ENCODE results near the gene CSNK2B.
"Not testable (repeated sequence)": the region's sequence is repeated elsewhere in the genome, so short reads cannot be mapped to it uniquely, and the experiment has no call there.

Gene CSNK2B

GRCh38 chr6:31691078-31691463 is 25.2 kb downstream of the CSNK2B start:
- DNase-seq: no peak

DNA sequence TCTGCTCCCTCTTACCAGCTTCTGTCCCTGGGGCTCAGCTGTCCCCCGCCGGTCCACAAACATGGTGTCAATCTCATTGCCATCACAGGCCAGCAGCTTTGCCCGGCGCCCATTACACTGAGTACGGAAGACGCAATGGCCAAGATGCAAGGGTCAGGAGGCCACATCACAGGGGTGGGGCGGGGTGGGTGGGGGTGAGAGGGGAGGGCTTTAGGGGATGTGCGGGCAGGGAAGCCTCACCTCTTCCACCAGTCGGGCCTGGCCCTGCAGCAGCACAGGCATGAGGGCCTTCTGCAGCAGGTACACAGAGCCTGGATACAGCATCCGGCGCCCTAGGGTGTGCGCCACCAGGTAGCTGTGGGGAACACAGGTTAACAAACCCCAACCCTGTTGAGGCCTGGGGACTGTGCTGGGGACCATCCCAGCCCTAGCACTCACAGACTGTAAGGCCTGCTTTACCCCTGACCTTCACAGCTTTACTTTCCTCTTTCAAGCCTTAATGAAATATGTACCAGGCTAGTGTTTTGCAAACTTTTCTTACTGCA is 25.8 kb downstream of the CSNK2B start:
- no peak for DNase-seq

GRCh38 chr6:31692353-31692752 is 26.5 kb downstream of the CSNK2B start:
- no peak for DNase-seq

- no peak for DNase-seq
Measured at GRCh38 chr6:31692886-31693285, 27.0 kb downstream of the CSNK2B start.

- no peak for DNase-seq
Measured at GRCh38 chr6:31693535-31693934, 27.7 kb downstream of the CSNK2B start.

- DNase-seq: no peak
Measured at GRCh38 chr6:31697555-31697954, 31.7 kb downstream of the CSNK2B start.

DNA sequence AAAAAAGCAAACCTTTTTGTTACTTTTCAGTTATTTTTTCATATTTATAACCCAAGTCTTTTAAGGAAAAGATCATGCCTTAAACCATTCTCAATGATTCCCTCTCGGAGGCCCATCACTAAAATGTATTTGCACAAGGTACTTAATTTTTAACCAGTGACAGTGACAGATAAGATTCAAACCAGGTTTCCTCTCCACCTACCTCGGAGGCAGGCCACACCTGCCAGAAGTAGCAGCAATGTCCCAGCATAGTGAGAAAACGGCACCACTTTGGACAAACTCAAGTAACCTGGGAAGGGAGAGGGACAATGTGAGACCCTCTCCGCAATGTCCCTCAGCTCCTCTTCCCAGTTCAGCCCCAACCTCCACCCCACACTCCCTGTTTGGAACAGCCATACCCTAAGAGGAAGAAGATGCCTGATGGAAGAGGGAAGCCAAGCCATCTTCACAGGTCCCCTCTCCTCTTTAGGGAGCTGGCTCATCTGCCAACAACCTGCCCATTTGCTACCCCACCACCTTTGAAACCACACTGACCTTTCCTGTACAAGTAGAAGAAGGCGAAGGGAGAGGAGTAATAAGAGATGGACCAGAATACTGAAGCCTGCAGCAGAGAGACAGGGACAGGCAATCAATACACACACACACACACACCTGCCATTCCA is 35.0 kb downstream of the CSNK2B start:
- no peak for DNase-seq

DNA sequence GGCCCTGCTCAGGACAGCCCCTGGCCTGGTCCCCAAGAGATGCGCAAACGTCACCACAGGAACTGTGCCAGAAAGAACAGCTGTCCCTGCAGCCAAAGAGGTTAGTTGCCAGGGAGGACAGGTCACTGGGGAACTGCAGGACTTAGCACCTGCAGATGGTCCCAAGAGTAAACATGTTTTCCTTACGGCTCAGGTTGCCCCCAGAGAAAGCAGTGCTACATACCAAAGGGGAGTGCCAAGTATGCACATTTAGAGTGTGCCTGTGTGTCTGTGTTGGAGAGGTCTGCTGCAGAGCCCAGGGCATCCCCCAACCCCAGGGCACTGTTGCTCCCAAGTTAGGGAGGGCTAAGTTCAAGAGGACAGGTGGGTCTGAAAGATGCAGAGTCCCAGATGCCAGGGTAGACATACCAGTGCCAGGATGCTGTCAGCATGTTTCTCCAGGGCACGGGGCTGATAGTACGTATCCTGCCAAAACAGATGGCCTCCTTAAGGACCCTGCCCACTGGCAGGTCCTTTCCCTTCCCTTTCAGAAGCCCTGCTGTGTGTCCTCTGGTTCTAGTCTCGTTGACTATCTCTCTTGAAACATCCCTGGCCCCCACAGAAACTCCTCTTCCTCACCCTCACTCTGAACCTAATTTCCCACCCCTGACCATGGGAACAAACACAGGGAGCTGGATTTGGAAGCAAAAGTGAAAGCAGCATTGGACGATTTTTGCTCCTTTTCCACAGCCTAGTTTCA is 36.0 kb downstream of the CSNK2B start:
- DNase-seq: peak; percentile 14

- no peak for DNase-seq
Measured at GRCh38 chr6:31702405-31702818, 36.5 kb downstream of the CSNK2B start.

DNA sequence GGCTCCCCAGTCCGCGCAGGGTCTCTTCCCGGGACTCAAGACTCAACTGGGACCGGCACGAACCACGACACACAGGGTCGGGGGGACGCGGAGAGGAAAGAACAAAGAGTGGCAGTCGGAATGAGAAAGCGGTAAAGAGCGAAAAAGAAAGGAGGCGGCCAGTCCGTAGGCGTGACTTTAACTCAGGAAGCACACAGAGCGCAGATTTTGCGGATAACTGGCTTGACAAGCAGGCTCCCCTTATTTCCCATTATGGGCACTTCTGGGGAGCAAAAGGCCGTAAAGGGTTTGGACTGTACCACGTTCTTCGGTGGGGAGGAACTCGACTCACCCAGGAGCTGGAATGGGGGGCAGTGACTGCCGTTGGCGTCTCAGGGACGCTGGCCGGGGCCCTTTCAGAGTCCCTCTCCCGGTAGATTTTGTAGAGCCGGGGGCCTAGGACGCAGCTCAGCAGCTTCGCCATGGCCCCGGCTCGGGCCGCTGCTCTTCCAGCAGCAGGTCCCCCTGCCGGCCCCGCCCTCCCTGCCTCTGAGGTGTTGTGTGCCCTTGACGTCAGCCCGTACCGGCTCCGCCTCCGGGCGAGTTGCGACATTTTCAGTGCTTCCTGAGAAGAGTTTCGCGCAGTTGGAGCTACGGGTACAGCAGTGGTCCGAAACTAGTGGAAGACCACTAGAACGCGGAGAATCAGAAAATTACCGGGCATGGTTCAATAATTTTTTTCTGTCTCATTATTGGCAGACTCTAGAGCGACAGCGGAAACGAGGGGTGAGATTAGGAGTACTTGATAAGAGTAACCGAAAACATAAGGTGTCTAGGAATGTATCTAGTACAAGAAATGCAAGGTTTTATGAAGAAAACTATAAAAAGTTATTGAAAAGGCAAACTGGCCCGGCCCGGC is 37.2 kb downstream of the CSNK2B start, which contains the start of gene ABHD16A:
TSS of gene ABHD16A (minus strand) at position 506 of the 898 bp plus-strand sequence. CDS start at position 463, 43 bp downstream.
- DNase-seq: peak; percentile 68

DNA sequence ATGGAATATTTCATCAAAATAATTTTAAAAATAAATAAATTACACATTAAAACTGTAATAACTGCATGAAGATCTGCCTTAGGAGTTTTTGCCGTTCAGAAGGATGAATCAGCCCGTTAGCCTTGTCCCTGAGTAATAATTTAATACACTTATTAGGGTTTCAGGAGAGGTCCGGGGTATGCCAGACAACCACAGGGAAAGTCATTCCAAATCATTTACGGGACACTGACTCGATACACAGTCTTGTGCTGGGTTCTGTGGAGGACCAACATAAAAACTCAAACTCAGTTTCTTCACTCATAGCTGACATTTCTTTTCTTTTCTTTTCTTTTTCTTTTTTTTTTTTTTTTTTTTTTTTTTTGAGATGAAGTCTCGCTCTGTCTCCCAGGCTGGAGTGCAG is 40.1 kb downstream of the CSNK2B start:
- DNase-seq: no peak

DNA sequence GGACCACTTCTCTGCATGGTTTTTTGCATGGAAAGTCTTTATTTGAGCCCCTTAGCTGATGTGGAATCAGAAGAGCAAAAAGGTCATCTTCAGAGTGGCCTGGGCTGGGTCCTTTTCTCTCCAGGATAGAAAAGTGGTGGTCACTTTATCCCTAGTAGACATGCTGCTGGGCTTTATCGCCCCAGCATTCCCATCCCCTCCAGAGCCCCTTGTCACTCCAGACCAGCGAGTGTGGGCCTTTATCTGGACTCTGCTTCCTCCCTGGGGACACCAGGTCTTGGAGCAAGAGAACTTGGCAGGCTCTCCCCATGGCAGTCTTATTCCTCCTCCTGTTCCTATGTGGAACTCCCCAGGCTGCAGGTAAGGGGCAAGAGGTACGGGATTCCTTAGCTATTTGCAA is 40.7 kb downstream of the CSNK2B start, which contains the start of gene LY6G6F:
TSS of gene LY6G6F (plus strand) at position 268 of the 400 bp plus-strand sequence. CDS start at position 309, 41 bp downstream.
- DNase-seq: no peak

GRCh38 chr6:31707701-31708100 is 41.8 kb downstream of the CSNK2B start:
- DNase-seq: no peak

- DNase-seq: no peak
Measured at GRCh38 chr6:31708224-31708623, 42.3 kb downstream of the CSNK2B start.

- DNase-seq: not testable (repeated sequence)
Measured at GRCh38 chr6:31709157-31709556, 43.3 kb downstream of the CSNK2B start.

- no peak for DNase-seq
Measured at GRCh38 chr6:31710523-31711219, 44.8 kb downstream of the CSNK2B start.

- no peak for DNase-seq
Measured at GRCh38 chr6:31711233-31711632, 45.4 kb downstream of the CSNK2B start.

GRCh38 chr6:31712296-31712695 is 46.4 kb downstream of the CSNK2B start:
- DNase-seq: no peak

DNA sequence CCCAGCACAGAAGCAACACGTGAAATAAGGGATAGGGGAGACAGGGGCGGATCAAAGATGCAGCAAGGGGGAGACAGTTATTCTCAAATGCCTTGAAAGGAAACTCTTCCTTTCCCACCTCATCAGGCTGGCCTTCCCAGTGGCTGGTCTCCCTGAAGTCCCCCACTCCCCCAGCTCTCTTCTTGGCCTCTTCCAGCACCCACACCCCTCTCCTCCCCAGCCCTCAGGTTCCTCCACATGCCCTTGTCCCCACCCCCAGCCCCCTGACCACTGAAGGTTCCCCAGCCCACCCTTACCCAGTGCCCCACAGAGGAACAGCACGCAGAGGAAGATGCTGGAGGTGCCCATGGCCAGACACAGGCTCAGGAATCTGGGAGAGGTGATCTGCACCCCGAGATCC is 47.6 kb downstream of the CSNK2B start:
- no peak for DNase-seq

GRCh38 chr6:31713991-31714684 is 48.3 kb downstream of the CSNK2B start:
- no peak for DNase-seq
